Forelimb muscle (tissue), 1 donor: ENCODE data around the gene DLX3. TPM values are rescaled to one million over a fixed set of nuclear protein-coding genes. Genes with fewer than 3 reads are reported as not detected.

Experiments used
- DNase-seq: peaks from one replicate; pipeline ENCODE4 v3.0.0-alpha.2; 2013; ENCODE audit warnings: low read depth
- polyA plus RNA-seq: library from polyadenylated mRNA; unstranded; fragments of 120-200 nt; gene quantifications from one replicate; pipeline ENCODE4 v1.2.1, GENCODE V29; 2013; ENCODE audit not compliant: insufficient read length

DLX3 gene
- polyA plus RNA-seq, 1 donor: not detected

DNA sequence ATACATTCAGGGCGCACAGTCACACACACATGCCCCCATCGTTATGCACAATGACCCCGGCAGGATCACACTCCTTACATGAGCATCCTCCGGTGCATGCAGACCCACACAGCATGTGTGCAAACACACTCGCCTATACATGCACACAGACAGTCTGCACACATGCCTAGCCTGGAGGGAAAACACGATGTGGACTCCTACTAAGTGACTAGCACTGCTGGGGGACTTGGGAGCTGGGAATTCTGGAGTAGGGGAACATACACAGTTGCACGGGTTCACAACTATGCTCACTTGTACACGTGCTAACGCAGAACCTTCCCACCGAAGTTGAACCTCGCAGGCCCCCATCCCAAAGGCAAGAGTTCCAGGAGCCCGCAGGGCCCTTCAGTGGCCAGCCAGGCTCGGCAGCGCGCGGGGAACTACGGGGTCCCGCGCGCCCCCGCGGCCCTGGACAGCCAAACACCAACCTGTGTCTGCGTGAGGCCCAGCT lies 2.0 kb downstream of the DLX3 start:
- no peak for DNase-seq

DNA sequence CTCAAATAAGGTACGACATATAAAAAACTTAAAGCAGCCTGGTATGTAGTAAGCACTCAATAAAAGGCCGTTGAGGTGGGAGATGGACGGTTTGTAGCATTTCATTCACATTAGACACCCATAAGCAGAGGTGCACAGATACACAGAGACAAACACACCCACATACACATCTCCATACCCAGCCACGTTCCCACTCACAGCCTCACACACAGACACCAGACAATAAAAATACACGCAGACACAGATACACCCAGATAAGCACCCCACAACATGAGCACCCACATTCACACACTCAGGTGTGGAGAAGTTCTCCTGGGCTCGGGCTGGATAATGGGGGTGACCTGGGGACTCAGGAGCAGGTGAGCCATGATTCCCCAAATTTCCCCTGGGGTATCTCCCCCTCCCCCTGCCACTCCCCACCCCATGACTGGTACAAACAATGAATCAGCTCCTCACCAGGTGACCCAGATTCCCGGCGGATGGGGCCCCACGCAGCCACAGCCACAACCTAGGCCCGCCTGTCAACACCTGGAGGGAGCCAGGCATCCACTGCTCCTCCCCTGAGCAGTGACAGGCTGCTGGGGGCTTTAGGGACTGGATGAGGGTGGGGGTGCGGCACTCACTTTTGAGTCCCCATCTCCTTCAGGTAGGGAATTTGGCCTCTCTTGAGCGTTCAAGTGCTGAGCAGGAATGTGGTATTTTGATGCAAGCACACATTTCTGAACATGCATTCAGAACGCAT lies 2.7 kb downstream of the DLX3 start:
- no peak for DNase-seq

DNA sequence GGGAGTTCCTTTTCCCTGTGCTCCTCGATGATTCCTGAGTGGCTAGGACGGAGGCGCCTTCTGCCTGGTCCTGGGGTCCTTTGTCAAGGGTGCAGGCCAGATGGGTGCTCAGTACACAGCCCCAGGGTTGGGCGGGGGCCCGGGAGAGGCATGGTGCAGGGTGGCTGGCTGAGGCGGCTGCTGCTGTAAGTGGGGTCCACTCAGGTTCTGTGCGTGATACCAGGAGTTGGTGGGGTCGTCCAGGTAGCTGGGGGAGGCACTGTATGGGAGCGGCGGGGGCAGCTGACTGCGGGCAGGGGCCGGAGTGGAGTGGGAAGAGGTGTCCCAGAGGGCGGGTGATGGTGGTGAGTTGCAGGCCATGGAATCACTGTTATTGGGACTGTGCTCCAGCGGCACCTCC lies 3.6 kb downstream of the DLX3 start:
- DNase-seq: no peak

DNA sequence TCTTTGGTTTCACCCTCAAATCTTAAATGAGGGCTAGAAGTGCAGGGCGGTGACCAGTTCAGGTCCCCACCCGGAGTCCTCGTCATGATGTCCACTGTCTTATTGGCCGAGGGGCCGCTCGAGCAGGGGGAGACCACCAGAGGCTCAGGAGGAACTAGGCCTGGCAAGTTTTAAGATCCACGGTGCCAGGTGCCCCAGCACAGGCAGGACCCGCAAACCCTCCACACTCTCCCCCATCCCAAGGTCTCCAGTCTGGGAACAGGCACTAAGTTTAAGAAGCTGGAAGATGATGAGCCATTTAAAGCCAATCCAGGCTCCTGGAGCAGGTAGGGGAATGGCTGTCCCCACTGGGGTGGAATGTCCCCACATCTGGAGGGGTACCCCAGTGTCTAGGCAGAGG lies 4.1 kb downstream of the DLX3 start:
- no peak for DNase-seq

DNA sequence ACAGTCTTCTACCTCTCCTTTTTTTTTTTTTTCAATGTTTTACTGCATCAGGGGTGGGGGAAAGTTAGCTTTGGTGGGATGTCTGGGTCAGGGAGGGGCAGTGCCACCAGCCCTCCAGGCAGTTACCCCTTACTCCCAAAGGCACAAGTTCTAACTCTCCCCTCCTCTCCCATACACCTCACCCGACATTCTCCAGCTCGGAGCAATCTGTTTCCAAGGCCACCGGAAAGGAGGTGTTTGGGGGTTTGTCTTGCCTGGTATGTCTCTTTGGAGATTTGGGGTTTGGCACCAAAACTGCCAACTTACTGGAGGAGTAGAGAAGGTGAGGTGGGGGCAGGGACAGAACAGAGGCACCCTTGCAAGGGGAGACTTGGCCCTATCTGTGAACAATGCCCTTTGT lies 4.7 kb downstream of the DLX3 start:
- no peak for DNase-seq

DNA sequence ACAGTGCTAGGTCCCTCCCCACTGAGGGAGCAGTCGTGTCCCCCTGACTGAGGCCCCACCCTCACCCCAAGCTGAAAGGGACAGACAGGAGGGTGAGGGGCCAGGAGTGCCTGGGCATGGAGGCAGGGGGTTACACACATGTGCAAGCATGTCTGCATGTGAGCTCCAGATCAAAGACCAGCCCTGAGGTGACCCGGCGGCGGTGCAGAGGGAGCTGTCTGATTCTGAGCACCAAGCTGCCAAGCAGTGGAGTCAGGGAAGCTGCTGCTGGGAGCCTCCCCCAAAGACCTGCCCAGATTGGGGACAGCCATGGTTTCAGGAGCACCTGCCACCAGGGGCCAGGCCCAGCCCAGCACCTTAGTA lies 5.5 kb downstream of the DLX3 start:
- no peak for DNase-seq

DNA sequence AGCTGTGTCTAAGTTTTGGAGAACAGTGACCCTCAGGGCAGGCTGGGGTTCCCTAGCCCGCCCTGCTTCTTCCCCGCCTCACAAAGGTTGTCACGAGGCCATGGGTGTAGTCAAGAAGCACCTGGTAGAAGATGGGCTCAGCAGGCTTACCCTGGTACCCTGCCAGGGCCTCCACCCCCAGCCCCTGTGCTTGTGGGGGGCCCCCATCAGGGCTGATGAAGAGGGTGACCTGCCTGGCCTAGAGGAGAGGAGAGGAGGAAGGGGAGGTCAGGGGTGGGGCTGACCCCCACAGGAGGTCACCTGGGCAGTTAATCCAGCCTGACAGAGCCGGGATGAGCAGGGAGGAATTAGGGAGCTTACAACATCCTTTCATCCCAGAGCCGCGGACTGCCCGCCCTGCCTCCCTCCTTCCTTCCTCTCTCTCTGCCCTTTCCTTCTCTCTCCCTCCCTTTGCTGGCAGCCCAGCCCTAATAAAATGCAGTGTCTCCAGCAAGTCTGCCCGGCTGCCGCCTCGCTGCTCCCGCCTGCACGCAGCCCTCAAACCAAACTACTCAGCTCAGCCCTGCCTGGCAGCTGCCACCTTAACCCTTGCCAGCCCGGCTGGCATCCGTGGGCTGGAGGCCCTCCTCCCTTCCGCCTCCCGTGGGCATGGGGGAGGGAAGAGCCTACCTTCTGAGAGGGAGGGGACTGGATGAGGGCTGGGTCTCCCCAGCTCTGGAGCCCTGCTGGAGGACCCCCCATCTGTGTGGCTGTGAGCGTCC lies 7.2 kb downstream of the DLX3 start:
- no peak for DNase-seq

DNA sequence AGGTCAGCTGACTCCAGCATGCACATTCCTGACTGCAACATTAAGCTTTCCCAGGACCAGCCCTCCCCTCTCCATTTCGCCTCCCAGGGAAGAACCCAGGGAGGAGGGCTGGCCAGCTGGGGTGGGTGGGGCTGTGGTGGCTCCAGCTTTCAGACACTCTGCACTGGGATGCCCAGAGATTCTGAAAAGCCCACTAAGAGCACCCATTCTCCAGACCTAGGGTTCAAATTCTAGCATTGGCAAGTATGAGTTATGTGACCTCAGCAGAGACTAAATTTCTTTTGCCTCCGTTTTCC lies 7.8 kb downstream of the DLX3 start:
- no peak for DNase-seq

DNA sequence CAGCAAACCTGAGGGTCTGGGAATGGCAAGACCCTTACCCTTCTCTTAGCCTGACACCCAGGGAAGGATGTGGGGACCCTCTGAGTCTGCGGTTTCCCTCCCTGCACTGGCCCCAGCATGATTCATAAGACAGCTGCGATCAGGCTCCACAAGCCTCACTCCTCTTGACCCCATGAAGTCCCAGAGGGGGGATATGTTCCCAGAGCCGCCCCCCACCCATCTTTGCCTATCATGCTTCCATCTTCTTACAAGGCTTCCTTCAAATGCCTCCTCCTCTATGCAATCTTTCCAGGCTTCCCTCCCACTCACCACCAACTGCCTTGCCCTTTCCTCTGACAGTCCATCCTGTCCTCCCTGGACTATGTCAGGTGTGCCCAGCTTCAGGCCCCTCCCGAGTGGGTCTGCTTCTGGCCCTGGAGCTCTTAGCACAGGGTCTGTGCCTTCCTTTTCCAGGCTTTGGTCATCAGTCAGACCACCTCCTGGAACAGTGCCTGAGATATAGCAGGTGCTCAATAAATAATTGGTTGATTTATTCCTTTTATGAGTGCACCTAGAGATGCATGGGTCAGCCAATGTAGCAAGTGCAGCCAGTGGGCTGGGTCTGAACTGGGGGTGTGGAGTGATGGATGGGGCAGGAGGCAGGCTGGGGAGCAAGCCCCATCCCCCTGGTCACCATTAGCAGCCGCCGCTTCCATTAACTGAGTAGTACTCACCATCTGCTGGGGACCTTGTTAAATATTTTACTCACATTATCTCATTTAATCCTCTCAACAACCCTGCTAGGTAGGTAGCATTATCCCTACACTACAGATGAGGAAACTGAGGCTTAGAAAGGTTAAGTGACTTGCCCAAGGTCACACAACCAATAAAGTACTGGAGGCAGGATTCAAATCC lies 8.4 kb downstream of the DLX3 start:
- DNase-seq: no peak

DNA sequence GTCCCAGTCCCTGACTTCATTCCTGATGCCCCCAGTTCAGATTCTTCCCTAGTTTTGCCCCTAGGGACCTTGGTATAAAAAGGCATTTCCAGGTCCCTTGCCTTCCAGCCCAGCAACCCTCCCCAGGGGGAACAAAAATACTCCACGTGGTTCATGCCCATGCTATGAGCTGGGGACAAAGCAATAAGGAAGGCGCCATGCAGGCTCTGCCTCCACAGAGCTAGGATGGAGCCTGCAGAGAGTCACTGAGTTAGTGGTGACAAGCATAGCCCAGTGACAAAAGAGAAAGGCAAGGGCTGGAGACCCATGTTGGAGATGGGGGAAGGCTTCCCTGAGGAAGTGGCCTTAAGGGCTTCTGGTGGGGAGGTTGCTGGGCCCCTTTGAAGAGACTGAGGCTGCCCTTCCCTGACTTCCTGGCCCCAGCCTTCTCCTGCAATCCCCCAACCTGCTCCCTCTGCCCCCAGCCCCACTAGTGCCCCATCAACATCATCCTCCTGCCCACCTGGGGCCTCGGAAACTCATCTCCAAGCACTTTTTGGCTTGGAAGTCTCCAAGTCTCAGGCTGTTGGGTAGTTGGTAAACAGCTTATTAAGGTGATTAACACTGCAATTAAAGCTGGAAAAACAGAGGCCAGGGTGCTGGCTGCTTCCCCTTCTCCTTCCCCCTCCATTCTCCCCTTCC lies 9.6 kb downstream of the DLX3 start:
- DNase-seq: no peak

DNA sequence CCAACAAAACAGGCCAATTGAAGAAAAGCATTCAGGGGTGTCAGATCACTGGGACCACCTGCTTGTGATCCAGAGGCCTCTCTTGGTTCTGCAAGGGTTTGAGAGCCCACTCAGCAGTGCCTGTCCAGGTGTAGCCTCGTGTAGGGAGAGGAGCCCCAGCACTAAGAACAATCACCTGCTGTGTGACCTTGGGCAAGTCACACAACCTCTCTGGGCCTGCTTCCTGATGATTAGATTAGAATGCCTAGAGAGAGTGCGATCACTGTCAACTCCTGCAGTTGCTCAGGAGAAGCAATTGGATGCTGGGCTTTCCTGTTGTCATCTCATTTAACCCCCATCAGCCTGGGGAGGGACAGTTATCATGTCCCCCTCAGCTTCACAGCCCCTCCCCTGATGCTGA lies 10.2 kb downstream of the DLX3 start:
- no peak for DNase-seq

DNA sequence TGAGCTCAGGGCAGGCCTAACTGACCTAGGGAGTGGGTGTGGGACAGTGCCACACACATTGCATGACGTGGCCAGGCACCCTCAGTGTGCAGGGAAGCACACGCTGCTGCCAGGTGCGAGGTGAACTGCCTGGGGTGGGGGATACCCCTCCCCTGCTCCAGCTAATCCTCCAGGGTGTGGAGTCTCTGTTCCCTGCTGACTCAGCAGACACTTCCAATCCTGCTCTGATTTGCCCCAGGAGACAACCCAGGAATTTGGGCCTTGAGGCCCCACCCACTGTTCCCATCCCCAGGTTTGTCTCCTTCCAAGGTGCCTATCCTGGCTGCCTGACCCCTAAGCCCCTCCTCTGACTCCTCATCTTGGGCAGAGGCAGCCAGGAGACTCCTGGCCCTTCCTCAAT lies 10.7 kb downstream of the DLX3 start:
- DNase-seq: no peak

DNA sequence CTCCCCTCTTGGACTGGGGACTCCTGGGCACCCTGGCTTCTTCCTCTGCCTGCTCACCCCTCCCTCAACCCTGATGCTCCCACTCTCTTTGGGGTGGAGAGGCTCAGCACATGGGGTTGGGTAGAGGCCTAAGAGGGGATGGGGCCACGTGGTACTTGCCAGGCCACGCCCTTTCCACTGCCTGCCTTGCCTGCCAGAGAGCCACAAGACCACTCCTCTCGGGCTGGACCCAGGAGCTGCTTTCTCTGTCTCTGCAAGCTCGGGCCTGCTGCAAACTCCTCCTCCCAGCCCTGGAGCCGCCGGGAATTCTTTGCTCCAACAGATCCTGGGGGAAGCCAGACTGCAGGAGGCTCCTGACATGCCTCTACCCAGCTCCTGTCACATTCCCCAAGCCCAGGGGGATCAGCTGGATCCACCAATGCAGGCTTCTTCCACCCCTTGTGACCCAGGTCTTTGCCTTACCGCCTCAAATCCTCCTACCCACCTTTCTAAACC lies 14.3 kb downstream of the DLX3 start:
- no peak for DNase-seq

DNA sequence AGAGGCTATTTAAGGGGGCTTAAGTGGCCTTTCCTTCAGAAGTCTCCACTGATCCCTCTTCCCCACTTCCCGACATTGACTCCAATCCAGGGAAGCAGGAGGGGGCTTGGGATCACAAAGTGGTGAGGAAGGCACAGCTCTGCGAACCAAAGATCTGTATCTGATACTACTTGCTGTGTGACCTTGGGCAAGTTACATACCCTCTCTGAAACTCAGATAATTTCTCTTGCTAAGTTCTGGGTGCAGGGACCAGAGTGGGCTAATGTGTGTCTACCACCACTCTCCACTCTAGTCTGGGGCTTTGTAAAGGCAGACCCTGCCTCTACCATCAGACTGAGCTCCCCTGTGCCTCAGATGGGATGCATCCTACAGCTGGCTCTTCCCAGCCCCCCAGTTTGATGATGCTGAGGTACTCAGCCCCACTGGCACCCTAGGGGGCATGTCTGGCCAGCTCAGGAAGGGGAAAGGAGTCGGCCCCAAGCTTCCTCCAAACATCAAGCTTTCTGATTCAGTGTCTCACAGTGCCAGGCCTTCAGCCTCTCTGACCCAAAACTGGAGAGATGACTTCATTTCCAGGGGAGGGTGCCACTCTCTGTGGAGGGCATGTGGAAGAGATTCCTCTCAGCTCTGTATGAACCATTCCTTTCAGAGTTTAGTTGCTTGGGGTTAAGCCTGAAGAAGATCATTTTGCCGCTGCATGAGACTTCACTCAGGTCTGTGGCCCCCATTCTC lies 15.1 kb downstream of the DLX3 start:
- no peak for DNase-seq

DNA sequence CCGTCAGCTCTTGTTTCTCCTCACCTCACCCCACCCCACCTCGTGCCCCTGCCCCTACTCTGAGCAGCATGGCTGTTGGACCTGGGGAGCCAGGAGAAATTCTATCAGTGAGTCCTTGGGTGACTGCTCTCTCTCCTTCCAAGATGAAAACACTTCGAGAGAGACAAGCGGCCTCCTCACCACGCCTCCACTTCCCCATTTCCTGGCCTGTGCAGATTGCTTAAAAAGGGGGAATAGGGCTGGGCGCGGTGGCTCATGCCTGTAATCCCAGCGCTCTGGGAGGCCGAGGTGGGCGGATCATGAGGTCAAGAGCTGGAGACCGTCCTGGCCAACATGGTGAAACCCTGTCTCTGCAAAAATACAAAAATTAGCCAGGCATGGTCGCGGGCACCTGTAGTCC lies 16.5 kb downstream of the DLX3 start:
- DNase-seq: no peak

DNA sequence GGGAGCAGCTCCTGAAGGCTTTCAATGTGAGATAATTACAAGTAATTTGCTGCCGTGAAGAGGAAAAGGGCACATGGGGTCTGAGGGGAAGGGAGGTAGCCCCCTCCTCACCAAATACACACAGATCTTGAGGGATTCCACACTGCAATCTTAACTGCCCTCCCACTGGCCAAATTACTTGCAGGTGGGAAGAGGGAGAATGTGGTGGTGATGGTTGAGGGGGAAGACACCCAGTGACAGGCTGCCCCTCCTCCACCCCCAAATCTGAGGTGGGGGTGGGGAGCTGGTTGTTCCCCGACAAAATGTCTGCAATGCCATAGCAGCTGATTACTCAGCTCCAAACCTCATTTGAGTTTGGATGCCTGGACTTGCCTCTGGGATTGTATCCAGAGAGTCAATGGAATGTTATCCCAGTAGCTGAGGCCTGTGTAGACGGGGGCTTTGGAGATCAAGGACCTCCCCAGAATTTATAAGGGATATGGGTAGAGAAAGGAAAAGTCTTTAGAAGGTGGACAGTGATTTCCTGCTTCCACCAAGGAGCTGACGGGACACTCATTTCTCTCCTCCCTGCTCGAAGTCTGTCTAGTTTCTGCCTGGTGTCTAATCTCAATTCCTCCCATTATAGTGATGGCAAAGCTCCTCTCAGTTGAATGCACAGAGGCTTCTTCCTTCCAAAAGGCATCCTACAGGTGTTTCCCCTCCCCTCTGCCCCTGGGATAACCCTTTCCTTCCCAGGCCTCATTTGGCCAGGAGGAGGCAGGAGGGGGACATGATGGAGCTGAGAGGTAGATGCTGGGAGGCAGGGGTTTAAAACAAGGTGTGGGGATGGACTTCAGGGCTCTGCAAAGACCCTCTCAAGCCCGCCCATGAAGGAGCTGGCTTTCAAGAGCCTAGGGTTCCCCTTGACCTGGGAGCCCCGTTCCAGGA lies 17.3 kb downstream of the DLX3 start:
- no peak for DNase-seq

DNA sequence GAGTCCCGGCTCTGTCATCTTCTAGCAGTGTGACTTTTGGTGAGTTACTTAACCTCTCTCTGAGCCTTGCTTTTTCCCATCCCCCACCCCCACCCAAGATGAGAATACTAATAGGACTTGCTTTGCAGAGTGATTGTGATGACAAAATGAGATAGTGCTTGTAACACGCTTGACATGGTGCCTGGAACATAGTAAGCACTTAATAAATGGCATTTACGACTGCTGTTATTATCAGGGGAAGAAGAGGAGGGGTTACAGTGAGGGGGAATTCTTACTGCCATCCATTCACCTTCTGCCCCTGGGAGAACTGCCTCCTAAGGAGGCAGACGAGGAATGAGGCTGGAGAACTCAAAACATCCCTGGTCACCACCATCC lies 18.2 kb downstream of the DLX3 start:
- no peak for DNase-seq

DNA sequence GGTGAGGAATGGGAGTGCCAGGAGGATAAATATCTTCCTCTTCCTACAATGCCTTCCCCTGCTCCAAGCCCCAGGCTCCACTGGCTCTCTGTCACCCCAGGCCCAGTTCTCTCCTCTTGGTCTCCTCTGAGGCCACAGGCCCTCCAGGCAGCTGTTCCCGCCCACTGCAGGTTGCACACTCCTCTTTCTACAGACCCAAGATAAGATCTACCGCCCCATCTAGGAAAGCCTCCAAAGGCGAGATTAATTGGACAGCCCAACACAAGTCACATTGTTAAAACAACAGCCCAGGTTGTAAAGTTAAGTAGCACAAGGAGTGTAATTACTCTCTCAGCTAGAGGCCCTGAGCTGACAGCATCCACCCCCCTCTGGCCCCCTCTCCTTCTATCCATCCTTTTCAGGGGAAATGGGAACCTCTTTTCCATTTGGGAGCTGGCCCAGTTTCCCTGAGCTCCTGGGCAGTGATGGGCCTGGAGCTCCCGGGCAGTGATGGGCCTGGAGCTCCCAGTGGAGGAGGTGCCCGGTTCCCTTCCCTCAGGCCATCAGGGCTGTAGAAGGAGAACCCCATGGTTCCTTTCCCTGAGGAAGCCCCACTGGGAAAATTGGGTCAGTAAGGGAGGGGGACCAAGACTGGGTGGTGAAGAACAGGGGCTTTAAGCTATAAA lies 18.7 kb downstream of the DLX3 start:
- no peak for DNase-seq

DNA sequence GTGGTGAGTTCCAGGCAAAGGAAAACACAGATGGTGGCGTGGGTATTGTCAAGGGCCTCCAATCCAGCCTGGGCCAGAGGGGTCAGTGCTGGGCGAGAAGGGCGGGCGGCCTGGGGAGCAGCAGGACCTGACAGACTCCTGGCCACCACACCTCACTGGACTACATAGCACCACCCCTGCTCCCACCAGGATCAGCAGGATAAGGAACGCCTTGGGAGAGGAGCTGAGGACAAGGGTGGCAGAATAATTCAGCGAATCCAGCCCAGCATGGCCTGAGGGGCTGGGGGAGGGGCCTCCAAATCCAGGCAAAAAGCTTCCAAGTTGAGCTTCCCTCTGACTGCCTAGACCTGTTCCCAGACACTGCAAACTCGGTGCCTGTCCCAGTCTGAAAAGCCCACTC lies 19.5 kb downstream of the DLX3 start:
- DNase-seq: no peak

DNA sequence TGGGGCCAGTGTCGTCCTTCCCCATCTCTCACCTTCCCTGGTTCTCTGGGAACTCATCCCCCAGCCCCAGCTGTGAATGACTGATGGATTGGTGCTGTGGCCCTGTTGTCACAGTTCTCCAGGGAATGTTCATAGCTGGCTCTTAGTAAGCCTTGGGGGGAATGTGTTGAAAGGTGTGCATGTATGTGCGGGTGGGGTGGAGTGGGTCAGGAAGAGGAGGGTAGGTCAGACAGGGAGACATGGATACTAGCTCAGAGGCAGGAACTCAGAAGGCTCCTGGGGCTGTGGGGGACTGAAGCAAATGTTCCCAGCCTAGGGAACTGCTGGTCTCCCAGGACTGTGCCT lies 21.8 kb downstream of the DLX3 start:
- DNase-seq: no peak
